ENCODE measurements around the gene SMYD3.

The SMYD3 gene

GRCh38 chr1:246226041-246226440, 281.0 kb downstream of the SMYD3 start:
- CTCF ChIA-PET = no interaction called here
- Mint-ChIP-seq H3K4me1 (no peaks in the 10 kb centered on the region), H3K36me3 (no peaks in the 10 kb centered on the region), H3K27ac (no peak overlapping the region), H3K27me3 (no peaks in the 10 kb centered on the region), H3K9me3 (peaks cover 7% of the 10 kb centered on the region), H3K4me3 (no peak overlapping the region)
- no peak for DNase-seq

- CTCF ChIA-PET = no interaction called here
- H3K27ac Mint-ChIP-seq = no peak overlapping the region
- H3K27me3 Mint-ChIP-seq = no peaks in the 10 kb centered on the region
- no peak overlapping the region for H3K4me3 Mint-ChIP-seq
- peaks cover 1% of the 10 kb centered on the region for H3K36me3 Mint-ChIP-seq
- no peaks in the 10 kb centered on the region for H3K4me1 Mint-ChIP-seq
- H3K9me3 Mint-ChIP-seq = peaks cover 11% of the 10 kb centered on the region
- DNase-seq = no peak
Observed at GRCh38 chr1:246221485-246222255, 285.4 kb downstream of the SMYD3 start.

- no peak overlapping the region for H3K4me3 Mint-ChIP-seq
- CTCF ChIA-PET = no interaction called here
- H3K27me3 Mint-ChIP-seq = no peaks in the 10 kb centered on the region
- no peaks in the 10 kb centered on the region for H3K4me1 Mint-ChIP-seq
- no peak overlapping the region for H3K27ac Mint-ChIP-seq
- H3K9me3 Mint-ChIP-seq = peaks cover 11% of the 10 kb centered on the region
- no peak for DNase-seq
- H3K36me3 Mint-ChIP-seq = peaks cover 1% of the 10 kb centered on the region
Observed at GRCh38 chr1:246220495-246221065, 286.5 kb downstream of the SMYD3 start.

- peaks cover 11% of the 10 kb centered on the region for H3K9me3 Mint-ChIP-seq
- CTCF ChIA-PET = no interaction called here
- DNase-seq = no peak
- no peak overlapping the region for H3K27ac Mint-ChIP-seq
- no peaks in the 10 kb centered on the region for H3K27me3 Mint-ChIP-seq
- H3K4me3 Mint-ChIP-seq = no peak overlapping the region
- peaks cover 1% of the 10 kb centered on the region for H3K36me3 Mint-ChIP-seq
- H3K4me1 Mint-ChIP-seq = no peaks in the 10 kb centered on the region
Observed at GRCh38 chr1:246219508-246220030, 287.5 kb downstream of the SMYD3 start.

GRCh38 chr1:246218686-246219085, 288.4 kb downstream of the SMYD3 start:
- H3K4me1 Mint-ChIP-seq = no peaks in the 10 kb centered on the region
- H3K27me3 Mint-ChIP-seq = no peaks in the 10 kb centered on the region
- no peak for DNase-seq
- CTCF ChIA-PET = no interaction called here
- no peak overlapping the region for H3K4me3 Mint-ChIP-seq
- peaks cover 11% of the 10 kb centered on the region for H3K9me3 Mint-ChIP-seq
- H3K27ac Mint-ChIP-seq = no peak overlapping the region
- H3K36me3 Mint-ChIP-seq = peaks cover 1% of the 10 kb centered on the region

- Mint-ChIP-seq H3K36me3 (peaks cover 1% of the 10 kb centered on the region), H3K27ac (no peak overlapping the region), H3K27me3 (no peaks in the 10 kb centered on the region), H3K4me1 (no peaks in the 10 kb centered on the region), H3K9me3 (peaks cover 8% of the 10 kb centered on the region), H3K4me3 (no peak overlapping the region)
- no peak for DNase-seq
- CTCF ChIA-PET = no interaction called here
Observed at GRCh38 chr1:246216906-246217305, 290.2 kb downstream of the SMYD3 start.

GRCh38 chr1:246215510-246215903, 291.6 kb downstream of the SMYD3 start:
- H3K4me1 Mint-ChIP-seq = no peaks in the 10 kb centered on the region
- no peak overlapping the region for H3K27ac Mint-ChIP-seq
- no peak overlapping the region for H3K4me3 Mint-ChIP-seq
- CTCF ChIA-PET = no interaction called here
- H3K27me3 Mint-ChIP-seq = no peaks in the 10 kb centered on the region
- H3K9me3 Mint-ChIP-seq = no peaks in the 10 kb centered on the region
- peaks cover 1% of the 10 kb centered on the region for H3K36me3 Mint-ChIP-seq
- no peak for DNase-seq

- Mint-ChIP-seq H3K4me1 (no peaks in the 10 kb centered on the region), H3K9me3 (no peaks in the 10 kb centered on the region), H3K36me3 (peaks cover 1% of the 10 kb centered on the region), H3K4me3 (no peak overlapping the region), H3K27ac (no peak overlapping the region), H3K27me3 (no peaks in the 10 kb centered on the region)
- no peak for DNase-seq
- CTCF ChIA-PET = no interaction called here
Observed at GRCh38 chr1:246214708-246215509, 292.2 kb downstream of the SMYD3 start.

GRCh38 chr1:246213947-246214346, 293.1 kb downstream of the SMYD3 start:
- Mint-ChIP-seq H3K27me3 (no peaks in the 10 kb centered on the region), H3K4me3 (no peak overlapping the region), H3K36me3 (peaks cover 1% of the 10 kb centered on the region), H3K9me3 (no peaks in the 10 kb centered on the region), H3K27ac (no peak overlapping the region), H3K4me1 (no peaks in the 10 kb centered on the region)
- DNase-seq = no peak
- CTCF ChIA-PET = no interaction called here

GRCh38 chr1:246213502-246213901, 293.6 kb downstream of the SMYD3 start:
- CTCF ChIA-PET = no interaction called here
- no peak overlapping the region for H3K4me3 Mint-ChIP-seq
- H3K4me1 Mint-ChIP-seq = no peaks in the 10 kb centered on the region
- H3K36me3 Mint-ChIP-seq = peaks cover 1% of the 10 kb centered on the region
- H3K27me3 Mint-ChIP-seq = no peaks in the 10 kb centered on the region
- H3K27ac Mint-ChIP-seq = no peak overlapping the region
- no peak for DNase-seq
- H3K9me3 Mint-ChIP-seq = no peaks in the 10 kb centered on the region

GRCh38 chr1:246213036-246213435, 294.0 kb downstream of the SMYD3 start:
- Mint-ChIP-seq H3K27ac (no peak overlapping the region), H3K4me3 (no peak overlapping the region)
- CTCF ChIA-PET = no interaction called here

GRCh38 chr1:246212013-246212412, 295.1 kb downstream of the SMYD3 start:
- H3K27ac Mint-ChIP-seq = no peak overlapping the region
- H3K36me3 Mint-ChIP-seq = no peaks in the 10 kb centered on the region
- no peaks in the 10 kb centered on the region for H3K27me3 Mint-ChIP-seq
- DNase-seq = no peak
- no peaks in the 10 kb centered on the region for H3K4me1 Mint-ChIP-seq
- no peaks in the 10 kb centered on the region for H3K9me3 Mint-ChIP-seq
- CTCF ChIA-PET = no interaction called here
- no peak overlapping the region for H3K4me3 Mint-ChIP-seq

More at GRCh38 chr1:246213036-246213435, 294.0 kb downstream of the SMYD3 start:
- peaks cover under 1% of the 10 kb centered on the region for H3K36me3 Mint-ChIP-seq
- H3K27me3 Mint-ChIP-seq = no peaks in the 10 kb centered on the region
- no peak for DNase-seq
- no peaks in the 10 kb centered on the region for H3K9me3 Mint-ChIP-seq
- H3K4me1 Mint-ChIP-seq = no peaks in the 10 kb centered on the region

GRCh38 chr1:246210756-246211155, 296.3 kb downstream of the SMYD3 start:
- CTCF ChIA-PET = no interaction called here
- H3K4me1 Mint-ChIP-seq = no peaks in the 10 kb centered on the region
- DNase-seq = no peak
- no peak overlapping the region for H3K27ac Mint-ChIP-seq
- H3K9me3 Mint-ChIP-seq = no peaks in the 10 kb centered on the region
- H3K4me3 Mint-ChIP-seq = no peak overlapping the region
- H3K27me3 Mint-ChIP-seq = no peaks in the 10 kb centered on the region
- no peaks in the 10 kb centered on the region for H3K36me3 Mint-ChIP-seq

GRCh38 chr1:246208105-246208504, 299.0 kb downstream of the SMYD3 start:
- no peaks in the 10 kb centered on the region for H3K27me3 Mint-ChIP-seq
- CTCF ChIA-PET = no interaction called here
- DNase-seq = no peak
- H3K9me3 Mint-ChIP-seq = no peaks in the 10 kb centered on the region
- H3K27ac Mint-ChIP-seq = no peak overlapping the region
- no peaks in the 10 kb centered on the region for H3K4me1 Mint-ChIP-seq
- no peaks in the 10 kb centered on the region for H3K36me3 Mint-ChIP-seq
- no peak overlapping the region for H3K4me3 Mint-ChIP-seq

- Mint-ChIP-seq H3K9me3 (no peaks in the 10 kb centered on the region), H3K36me3 (no peaks in the 10 kb centered on the region), H3K27me3 (no peaks in the 10 kb centered on the region), H3K4me3 (no peak overlapping the region), H3K4me1 (no peaks in the 10 kb centered on the region), H3K27ac (no peak overlapping the region)
- CTCF ChIA-PET = no interaction called here
- no peak for DNase-seq
Observed at GRCh38 chr1:246203180-246203579, 303.9 kb downstream of the SMYD3 start.

Data from activated naive CD4-positive, alpha-beta T cell treated with anti-CD3 and anti-CD28 coated beads, Interleukin-2, amount 10 ng/mL, durations not matched to agents 7 days and 5 days (primary cell).